GM23248 (cell line): ENCODE results near the gene RASSF3. TPM values are rescaled to one million over a fixed set of nuclear protein-coding genes. Genes with fewer than 3 reads are reported as not detected.

Source experiments
- DNase-seq: peaks from one replicate; pipeline ENCODE4 v3.0.0-alpha.2; 2015
- H2AFZ ChIP-seq: fragments of 200-600 bp; sonication (generic); 2 replicates; pipeline ENCODE4 v1.6.1; 2016; ENCODE audit warnings: antibody characterized with exemption
- H3F3A ChIP-seq: fragments of 200-600 bp; sonication (generic); 2 replicates; pipeline ENCODE4 v1.6.1; 2016; ENCODE audit warnings: mild to moderate bottlenecking, antibody characterized with exemption, mixed run types; ENCODE audit not compliant: insufficient read depth
- H3K27ac ChIP-seq: fragments of 200-600 bp; sonication (generic); 2 replicates; pipeline ENCODE4 v1.5.1; 2016; ENCODE audit warnings: mild to moderate bottlenecking
- H3K27me3 ChIP-seq: fragments of 200-600 bp; sonication (generic); replicated peaks from 2 replicates; pipeline ENCODE4 v1.6.1; 2016; ENCODE audit warnings: mild to moderate bottlenecking; ENCODE audit not compliant: insufficient read depth
- H3K36me3 ChIP-seq: fragments of 200-600 bp; sonication (generic); 2 replicates; pipeline ENCODE4 v1.6.1; 2016; ENCODE audit warnings: low read depth, mild to moderate bottlenecking
- H3K4me1 ChIP-seq: fragments of 200-600 bp; sonication (generic); 2 replicates; pipeline ENCODE4 v1.6.1; 2016; ENCODE audit warnings: mild to moderate bottlenecking; ENCODE audit not compliant: insufficient read depth
- H3K4me2 ChIP-seq: fragments of 200-600 bp; sonication (generic); one replicate; pipeline ENCODE4 v1.6.1; 2016; ENCODE audit warnings: mild to moderate bottlenecking; ENCODE audit not compliant: unreplicated experiment
- H3K4me3 ChIP-seq: fragments of 200-600 bp; sonication (generic); 2 replicates; pipeline ENCODE4 v1.5.1; 2016; ENCODE audit warnings: mild to moderate bottlenecking
- H3K79me2 ChIP-seq: fragments of 200-600 bp; sonication (generic); 2 replicates; pipeline ENCODE4 v1.6.1; 2016; ENCODE audit warnings: mild to moderate bottlenecking; ENCODE audit not compliant: insufficient read depth
- H3K9ac ChIP-seq: fragments of 200-600 bp; sonication (generic); 2 replicates; pipeline ENCODE4 v1.6.1; 2016; ENCODE audit warnings: mild to moderate bottlenecking
- H3K9me2 ChIP-seq: fragments of 200-600 bp; sonication (generic); 2 replicates; pipeline ENCODE4 v1.6.1; 2016; ENCODE audit warnings: mixed run types, mild to moderate bottlenecking, moderate library complexity; ENCODE audit not compliant: insufficient read depth
- H3K9me3 ChIP-seq: fragments of 200-600 bp; sonication (generic); one replicate; pipeline ENCODE4 v1.6.1; 2017; ENCODE audit warnings: low read depth
- H4K20me1 ChIP-seq: fragments of 200-600 bp; sonication (generic); 2 replicates; pipeline ENCODE4 v1.6.0; 2016; ENCODE audit not compliant: insufficient read depth
- EZH2 ChIP-seq: fragments of 200-600 bp; sonication (generic); IDR thresholded peaks from 2 replicates; pipeline ENCODE4 v1.6.1; 2018; ENCODE audit warnings: antibody characterized with exemption, mild to moderate bottlenecking; ENCODE audit not compliant: insufficient read depth, poor library complexity, severe bottlenecking
- EZH2phosphoT487 ChIP-seq: fragments of 200-600 bp; sonication (generic); IDR thresholded peaks from 2 replicates; pipeline ENCODE4 v1.6.1; 2018; ENCODE audit warnings: antibody characterized with exemption, moderate library complexity, mild to moderate bottlenecking, low read depth; ENCODE audit not compliant: insufficient read depth
- WGBS, 2 experiments: methylation state at CpG; one replicate each; pipeline ENCODE4 v1.1.6; 2015 to 2017; ENCODE audit warnings: low lambda C conversion rate in 2 of 2, low coverage in 1 of 2; ENCODE audit errors: missing lambda C conversion rate in 2 of 2; 5-methylcytosine and 5-hydroxymethylcytosine counted together
- in situ Hi-C: fragments of 300-500 bp; cut with MboI; formaldehyde crosslinking; loops from 2 replicates; pipeline ENCODE4 v1.15.0; 2020
- polyA plus RNA-seq: library from polyadenylated mRNA; unstranded; fragments of >200 nt; fragmentation: Nextera tagmentation; extraction: Ambion mirVana; gene quantifications from 2 replicates; pipeline ENCODE4 v1.2.1, GENCODE V29; 2016
- total RNA-seq: library from RNA; depleted of rRNA; stranded (reverse); fragments of >200 nt; shearing (Covaris generic); gene quantifications from 2 replicates; pipeline ENCODE4 v1.2.3, GENCODE V29; 2014

RASSF3 gene
- total and polyA plus RNA-seq, 2 experiments from 2014 or later = 1.9 to 4.9 TPM

DNA sequence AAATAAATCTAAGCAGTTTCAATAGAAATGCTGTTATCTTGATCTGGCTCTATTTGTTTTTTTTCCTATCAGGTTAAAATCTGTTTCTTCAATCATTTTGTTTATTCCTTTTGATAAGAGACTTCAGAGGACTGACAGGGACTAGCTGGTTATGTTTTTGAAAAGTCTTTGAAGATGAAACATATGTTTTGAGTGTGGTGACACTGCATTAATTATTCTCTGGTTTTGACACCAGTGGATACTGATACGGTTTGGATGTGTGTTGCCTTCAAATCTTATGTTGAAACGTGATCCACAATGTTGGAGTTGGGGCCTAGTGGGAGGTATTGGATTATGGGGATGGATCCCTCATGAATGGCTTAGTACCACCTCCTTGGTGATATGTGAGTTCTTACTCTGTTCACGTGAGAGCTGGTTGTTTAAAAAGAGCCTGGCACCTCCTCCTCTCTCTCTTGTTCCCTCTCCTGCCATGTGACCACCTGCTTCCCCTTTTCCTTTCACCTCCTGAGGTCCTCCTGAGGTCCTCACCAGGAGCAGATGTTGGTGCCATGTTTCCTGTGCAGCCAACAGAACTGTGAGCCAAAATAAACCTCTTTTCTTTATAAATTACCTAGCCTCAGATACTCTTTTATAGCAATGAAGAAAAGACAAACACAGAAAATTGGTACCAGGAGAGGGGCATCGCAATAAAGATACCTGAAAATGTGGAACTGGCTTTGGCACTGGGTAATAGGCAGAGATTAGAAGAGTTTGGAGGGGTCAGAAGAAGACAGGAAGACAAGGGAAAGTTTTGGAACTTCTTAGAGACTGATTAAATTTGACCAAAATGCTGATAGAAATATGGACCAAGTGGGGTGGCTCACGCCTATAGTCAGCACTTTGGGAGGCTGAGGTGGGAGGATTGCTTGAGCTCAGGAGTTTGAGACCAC, 23.0 kb downstream of the RASSF3 start:
- Histone ChIP-seq H2AFZ (no peak overlapping the region), H3K79me2 (peaks cover 16% of the 10 kb centered on the region), H4K20me1 (no peaks in the 10 kb centered on the region), H3K9me2 (no peaks in the 10 kb centered on the region), H3K36me3 (no peaks in the 10 kb centered on the region), H3K9me3 (no peaks in the 10 kb centered on the region), H3K4me2 (no peak overlapping the region), H3K4me3 (no peak overlapping the region), H3K4me1 (peaks cover 8% of the 10 kb centered on the region), H3K27me3 (no peaks in the 10 kb centered on the region), H3F3A (peaks cover 3% of the 10 kb centered on the region; the same call in 1 of the 2 replicates), H3K9ac (no peak overlapping the region), H3K27ac (no peak overlapping the region)
- 92 to 95% methylated on average over 5 of the region's 5 CpGs for WGBS, 2 experiments
- DNase-seq = no peak
- TF ChIP-seq EZH2 = no peak
- no peak for TF ChIP-seq EZH2phosphoT487
- in situ Hi-C loops = no loop called here

DNA sequence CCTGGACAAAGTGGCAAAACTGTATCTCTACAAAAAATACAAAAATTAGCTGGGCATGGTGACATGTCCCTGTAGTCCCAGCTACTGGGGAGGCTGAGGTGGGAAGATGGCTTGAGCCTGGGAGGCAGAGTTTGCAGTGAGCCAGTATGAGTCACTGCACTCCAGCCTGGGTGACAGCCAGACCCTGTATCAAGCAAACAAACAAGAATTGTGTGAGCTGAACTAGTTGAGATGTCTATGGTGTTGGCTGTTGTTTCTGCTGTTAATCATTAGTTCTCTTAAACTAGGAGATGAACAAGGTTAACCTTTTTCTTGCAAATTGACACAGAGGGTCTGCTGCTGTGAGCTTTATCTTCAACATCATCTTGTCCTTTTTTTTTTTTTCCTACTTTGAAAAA, 23.6 kb downstream of the RASSF3 start:
- in situ Hi-C loops = no loop called here
- no peak for TF ChIP-seq EZH2phosphoT487
- TF ChIP-seq EZH2 = no peak

DNA sequence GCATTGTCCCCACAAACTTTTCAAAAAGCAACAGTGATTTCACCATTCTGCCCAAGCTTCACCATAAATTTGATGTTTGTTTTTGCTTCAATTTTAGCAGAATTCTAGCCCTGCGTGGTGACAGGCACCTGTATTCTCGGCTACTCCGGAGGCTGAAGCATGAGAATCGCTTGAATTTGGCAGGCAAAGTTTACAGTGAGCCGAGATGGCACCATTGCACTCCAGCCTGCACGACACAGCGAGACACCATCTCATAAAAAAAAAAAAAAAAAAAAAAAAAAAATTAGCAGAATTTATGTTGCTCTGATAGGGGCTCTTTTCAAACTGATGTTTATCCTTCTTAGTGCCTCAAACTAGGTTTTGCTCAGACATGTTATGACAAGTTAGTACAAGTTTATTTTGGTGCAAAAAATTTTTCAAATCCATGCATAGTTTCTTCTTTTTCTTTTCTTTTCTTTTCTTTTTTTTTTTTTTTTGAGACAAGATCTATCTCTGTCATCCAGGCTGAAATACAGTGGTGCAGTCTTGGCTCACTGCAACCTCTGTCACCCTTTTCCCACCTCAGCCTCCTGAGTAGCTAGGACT, 24.3 kb downstream of the RASSF3 start:
- WGBS, 2 experiments = 94% methylated on average over 7 of the region's 7 CpGs
- peaks cover 16% of the 10 kb centered on the region for H3K79me2 ChIP-seq
- in situ Hi-C loops = no loop called here

More for the DNA sequence above, 23.6 kb downstream of the RASSF3 start:
- no peak overlapping the region for H3K4me3 ChIP-seq
- H3K36me3 ChIP-seq = no peaks in the 10 kb centered on the region
- H2AFZ ChIP-seq = no peak overlapping the region
- H3K9ac ChIP-seq = no peak overlapping the region
- H4K20me1 ChIP-seq = no peaks in the 10 kb centered on the region
- no peaks in the 10 kb centered on the region for H3K9me2 ChIP-seq
- no peaks in the 10 kb centered on the region for H3K9me3 ChIP-seq
- H3K4me2 ChIP-seq = no peak overlapping the region
- peaks cover 16% of the 10 kb centered on the region for H3K79me2 ChIP-seq
- no peaks in the 10 kb centered on the region for H3F3A ChIP-seq
- DNase-seq = peak; percentile 78
- H3K4me1 ChIP-seq = peaks cover 4% of the 10 kb centered on the region
- no peaks in the 10 kb centered on the region for H3K27me3 ChIP-seq
- H3K27ac ChIP-seq = no peak overlapping the region

DNA sequence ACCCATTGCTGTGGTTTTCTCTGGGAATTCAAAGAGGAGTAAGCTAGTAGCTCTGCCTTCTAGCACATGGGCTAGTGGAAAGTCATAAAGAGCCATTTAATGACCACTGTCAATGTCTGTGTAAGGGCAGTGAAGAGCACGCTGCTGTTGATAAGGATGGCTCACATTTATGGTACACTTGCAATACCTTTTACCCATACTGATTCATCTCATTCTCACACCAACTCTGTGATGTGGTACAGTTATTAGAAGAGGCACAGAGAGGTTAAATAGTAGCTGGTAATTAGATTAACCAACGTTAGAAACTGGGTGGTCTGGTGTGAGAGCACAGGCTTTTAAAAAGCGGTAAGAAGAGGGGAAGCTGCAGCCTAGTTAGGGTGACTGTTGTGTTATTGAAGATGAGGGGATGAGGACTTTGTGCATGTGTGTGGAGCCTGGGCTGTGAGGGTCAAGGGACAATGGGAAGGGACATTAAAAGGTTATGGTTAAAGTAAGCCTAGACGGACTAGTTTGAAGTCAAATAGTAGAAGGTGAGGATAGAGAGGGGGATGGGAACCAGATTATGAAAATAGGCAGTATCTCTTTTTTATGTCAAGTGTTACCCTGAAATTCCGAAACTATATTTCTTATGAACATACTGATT, 25.2 kb downstream of the RASSF3 start:
- TF ChIP-seq EZH2phosphoT487 (no peak), EZH2 (no peak)
- peaks cover 11% of the 10 kb centered on the region for H3K79me2 ChIP-seq
- H4K20me1 ChIP-seq = no peaks in the 10 kb centered on the region
- no peak overlapping the region for H3K4me3 ChIP-seq
- WGBS, 2 experiments = 89 to 90% methylated on average over 5 of the region's 5 CpGs
- no peak overlapping the region for H2AFZ ChIP-seq
- H3K27me3 ChIP-seq = no peaks in the 10 kb centered on the region
- no peak overlapping the region for H3K4me2 ChIP-seq
- no peak overlapping the region for H3K27ac ChIP-seq
- in situ Hi-C loops = no loop called here
- H3K4me1 ChIP-seq = peaks cover 4% of the 10 kb centered on the region
- no peaks in the 10 kb centered on the region for H3F3A ChIP-seq
- H3K36me3 ChIP-seq = no peaks in the 10 kb centered on the region
- DNase-seq = no peak
- H3K9me3 ChIP-seq = no peaks in the 10 kb centered on the region
- H3K9me2 ChIP-seq = no peaks in the 10 kb centered on the region
- no peak overlapping the region for H3K9ac ChIP-seq

More for the DNA sequence above, 24.3 kb downstream of the RASSF3 start:
- no peaks in the 10 kb centered on the region for H3K27me3 ChIP-seq
- H2AFZ ChIP-seq = no peak overlapping the region
- H3K9me3 ChIP-seq = no peaks in the 10 kb centered on the region
- H3K9ac ChIP-seq = no peak overlapping the region
- DNase-seq = no peak
- H3K27ac ChIP-seq = no peak overlapping the region
- H3K4me2 ChIP-seq = no peak overlapping the region
- H3K4me3 ChIP-seq = no peak overlapping the region
- H3F3A ChIP-seq = no peaks in the 10 kb centered on the region
- H3K36me3 ChIP-seq = no peaks in the 10 kb centered on the region
- TF ChIP-seq EZH2 (no peak), EZH2phosphoT487 (no peak)
- no peaks in the 10 kb centered on the region for H3K9me2 ChIP-seq
- H4K20me1 ChIP-seq = no peaks in the 10 kb centered on the region
- peaks cover 4% of the 10 kb centered on the region for H3K4me1 ChIP-seq
